Stimulated activated CD4-positive, alpha-beta T cell treated with anti-CD3 and anti-CD28 coated beads, Interleukin-12 subunit alpha, Interleukin-12 subunit beta, amount 100 ng/mL, for 4 hours (primary cell): ENCODE results near the gene GUK1.
"Not testable (repeated sequence)": the region's sequence is repeated elsewhere in the genome, so short reads cannot be mapped to it uniquely, and the experiment has no call there.

Experiments
- DNase-seq: peaks from one replicate; pipeline ENCODE4 v3.0.0-alpha.2; 2020

The GUK1 gene

GRCh38 chr1:228164561-228165371, 24.7 kb downstream of the GUK1 start:
- DNase-seq = no peak

GRCh38 chr1:228165372-228166169, 25.5 kb downstream of the GUK1 start, which contains the start of gene IBA57:
TSS of gene IBA57 (plus strand) at chr1:228165804. CDS start at chr1:228165817, 13 bp downstream.
- peak; percentile 99 for DNase-seq

GRCh38 chr1:228166170-228166936, 26.3 kb downstream of the GUK1 start:
- peak; percentile 41 for DNase-seq

- DNase-seq = no peak
Measured at GRCh38 chr1:228168563-228169270, 28.6 kb downstream of the GUK1 start.

- DNase-seq = no peak
Measured at GRCh38 chr1:228169345-228169744, 29.3 kb downstream of the GUK1 start.

- no peak for DNase-seq
Measured at GRCh38 chr1:228170666-228171065, 30.6 kb downstream of the GUK1 start.

GRCh38 chr1:228171221-228171891, 31.3 kb downstream of the GUK1 start:
- no peak for DNase-seq

- no peak for DNase-seq
Measured at GRCh38 chr1:228172591-228173527, 32.8 kb downstream of the GUK1 start.

- DNase-seq = not testable (repeated sequence)
Measured at GRCh38 chr1:228173528-228174481, 33.7 kb downstream of the GUK1 start.

- no peak for DNase-seq
Measured at GRCh38 chr1:228174482-228175315, 34.6 kb downstream of the GUK1 start.

- no peak for DNase-seq
Measured at GRCh38 chr1:228175316-228176023, 35.4 kb downstream of the GUK1 start.

GRCh38 chr1:228176024-228176395, 35.9 kb downstream of the GUK1 start:
- DNase-seq = no peak

- no peak for DNase-seq
Measured at GRCh38 chr1:228176461-228177182, 36.5 kb downstream of the GUK1 start.

- DNase-seq = no peak
Measured at GRCh38 chr1:228177183-228177475, 37.0 kb downstream of the GUK1 start.

- DNase-seq = no peak
Measured at GRCh38 chr1:228177721-228178710, 37.9 kb downstream of the GUK1 start.
